ENCODE results near the gene LTO1. TPM values are rescaled to one million over a fixed set of nuclear protein-coding genes. Genes with fewer than 3 reads are reported as not detected.

The LTO1 gene
- total and polyA plus RNA-seq, 2 experiments from 2014 or later = 20.1 to 23.3 TPM

DNA sequence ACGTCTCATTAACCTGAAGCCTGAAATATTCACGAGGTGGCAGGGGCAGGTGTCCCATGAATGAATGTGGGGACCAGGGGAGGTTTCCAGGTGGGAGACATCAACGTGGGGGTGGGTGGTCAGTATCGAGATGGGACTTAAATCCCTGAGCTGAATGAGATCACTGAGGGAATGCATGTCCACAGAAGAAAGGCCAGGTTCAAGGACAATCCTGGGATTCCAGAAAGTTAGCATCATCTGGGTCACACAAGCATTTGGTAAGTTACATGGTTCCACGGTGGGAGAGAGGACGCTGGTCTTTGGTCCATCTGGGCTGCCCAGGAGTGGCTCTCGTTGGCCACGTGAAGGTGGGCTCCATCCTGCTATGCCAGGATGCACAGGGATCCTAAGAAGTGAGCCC, 56.9 kb downstream of the LTO1 start:
- Histone ChIP-seq H3K4me3 (no peak overlapping the region), H3K4me2 (no peak overlapping the region), H3K36me3 (ENCODE audit: insufficient read depth) (no peaks in the 10 kb centered on the region), H3K9me2 (ENCODE audit: insufficient read depth) (no peaks in the 10 kb centered on the region), H2AFZ (no peak overlapping the region), H4K20me1 (replicated peaks; ENCODE audit: insufficient read depth) (no peaks in the 10 kb centered on the region), H3F3A (replicated peaks; ENCODE audit: low read depth) (no peaks in the 10 kb centered on the region), H3K27me3 (ENCODE audit: insufficient read depth) (no peaks in the 10 kb centered on the region), H3K27ac (ENCODE audit: low read depth) (no peak overlapping the region), H3K79me2 (replicated peaks; ENCODE audit: insufficient read depth) (no peaks in the 10 kb centered on the region), H3K4me1 (ENCODE audit: insufficient read depth) (peaks cover 8% of the 10 kb centered on the region)
- DNase-seq (ENCODE audit: low spot score) (no peak), ATAC-seq (no peak)
- Mint-ChIP-seq H3K27ac (no peak overlapping the region), H3K27me3 (ENCODE audit: insufficient read depth, low read depth, poor library complexity) (peaks cover 4% of the 10 kb centered on the region), H3K4me3 (no peak overlapping the region), H3K36me3 (ENCODE audit: low read depth) (no peaks in the 10 kb centered on the region), H3K4me1 (peaks cover 19% of the 10 kb centered on the region), H3K9me3 (no peaks in the 10 kb centered on the region; the same call in 2 of the 3 replicates)
- no peak for TF ChIP-seq ZNF331 (CRISPR knock-in tag; IDR thresholded peaks at IDR 0.05; ENCODE audit: low read depth)
- TF ChIP-seq ZNF114 (CRISPR knock-in tag; IDR thresholded peaks at IDR 0.05) = no peak

DNA sequence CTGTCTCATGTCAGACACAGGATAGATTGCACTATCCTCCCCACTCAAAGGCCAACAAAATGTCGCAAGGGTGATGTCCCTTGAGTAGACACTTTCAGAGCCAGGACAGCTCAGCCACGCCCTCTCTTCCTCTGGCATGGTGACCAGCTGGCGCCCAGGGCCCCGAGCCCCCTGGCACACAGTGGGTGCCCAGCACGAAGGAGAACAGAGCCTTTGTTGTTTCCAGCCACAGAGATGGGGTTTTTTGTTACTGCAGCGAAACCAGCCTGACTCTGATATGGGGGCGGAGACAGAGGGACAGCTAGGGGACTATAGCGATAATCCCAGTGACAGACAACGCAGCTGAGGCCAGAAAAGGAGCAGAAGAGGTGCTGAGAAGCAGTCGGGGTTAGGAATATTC, 57.5 kb downstream of the LTO1 start:
- Histone ChIP-seq H3K27ac (ENCODE audit: low read depth) (no peak overlapping the region), H3K36me3 (ENCODE audit: insufficient read depth) (no peaks in the 10 kb centered on the region), H3K79me2 (replicated peaks; ENCODE audit: insufficient read depth) (no peaks in the 10 kb centered on the region), H4K20me1 (replicated peaks; ENCODE audit: insufficient read depth) (no peaks in the 10 kb centered on the region), H3F3A (replicated peaks; ENCODE audit: low read depth) (no peaks in the 10 kb centered on the region), H2AFZ (no peak overlapping the region), H3K4me1 (ENCODE audit: insufficient read depth) (peaks cover 8% of the 10 kb centered on the region), H3K4me3 (no peak overlapping the region), H3K4me2 (no peak overlapping the region), H3K27me3 (ENCODE audit: insufficient read depth) (no peaks in the 10 kb centered on the region), H3K9me2 (ENCODE audit: insufficient read depth) (no peaks in the 10 kb centered on the region)
- H3K4me1 Mint-ChIP-seq = peaks cover 19% of the 10 kb centered on the region
- peaks cover 4% of the 10 kb centered on the region for H3K27me3 Mint-ChIP-seq (ENCODE audit: insufficient read depth, low read depth, poor library complexity)
- no peaks in the 10 kb centered on the region; the same call in 2 of the 3 replicates for H3K9me3 Mint-ChIP-seq
- no peak for ATAC-seq
- H3K27ac Mint-ChIP-seq = no peak overlapping the region
- no peak overlapping the region for H3K4me3 Mint-ChIP-seq
- DNase-seq (ENCODE audit: low spot score) = no peak
- no peaks in the 10 kb centered on the region for H3K36me3 Mint-ChIP-seq (ENCODE audit: low read depth)
- TF ChIP-seq ZNF331 (CRISPR knock-in tag; IDR thresholded peaks at IDR 0.05; ENCODE audit: low read depth) = no peak
- no peak for TF ChIP-seq JUNB (IDR thresholded peaks at IDR 0.05; ENCODE audit: unreplicated experiment)
- TF ChIP-seq ZNF114 (CRISPR knock-in tag; IDR thresholded peaks at IDR 0.05) = no peak
- TF ChIP-seq, protein P1, sequence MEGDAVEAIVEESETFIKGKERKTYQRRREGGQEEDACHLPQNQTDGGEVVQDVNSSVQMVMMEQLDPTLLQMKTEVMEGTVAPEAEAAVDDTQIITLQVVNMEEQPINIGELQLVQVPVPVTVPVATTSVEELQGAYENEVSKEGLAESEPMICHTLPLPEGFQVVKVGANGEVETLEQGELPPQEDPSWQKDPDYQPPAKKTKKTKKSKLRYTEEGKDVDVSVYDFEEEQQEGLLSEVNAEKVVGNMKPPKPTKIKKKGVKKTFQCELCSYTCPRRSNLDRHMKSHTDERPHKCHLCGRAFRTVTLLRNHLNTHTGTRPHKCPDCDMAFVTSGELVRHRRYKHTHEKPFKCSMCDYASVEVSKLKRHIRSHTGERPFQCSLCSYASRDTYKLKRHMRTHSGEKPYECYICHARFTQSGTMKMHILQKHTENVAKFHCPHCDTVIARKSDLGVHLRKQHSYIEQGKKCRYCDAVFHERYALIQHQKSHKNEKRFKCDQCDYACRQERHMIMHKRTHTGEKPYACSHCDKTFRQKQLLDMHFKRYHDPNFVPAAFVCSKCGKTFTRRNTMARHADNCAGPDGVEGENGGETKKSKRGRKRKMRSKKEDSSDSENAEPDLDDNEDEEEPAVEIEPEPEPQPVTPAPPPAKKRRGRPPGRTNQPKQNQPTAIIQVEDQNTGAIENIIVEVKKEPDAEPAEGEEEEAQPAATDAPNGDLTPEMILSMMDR (conservative IDR thresholded peaks at IDR 0.05; ENCODE audit: low read depth in 2 of 2) = no peak
- no peak for TF ChIP-seq EZH2 (IDR thresholded peaks at IDR 0.05; ENCODE audit: low read depth, unreplicated experiment)
- TF ChIP-seq, protein P2, sequence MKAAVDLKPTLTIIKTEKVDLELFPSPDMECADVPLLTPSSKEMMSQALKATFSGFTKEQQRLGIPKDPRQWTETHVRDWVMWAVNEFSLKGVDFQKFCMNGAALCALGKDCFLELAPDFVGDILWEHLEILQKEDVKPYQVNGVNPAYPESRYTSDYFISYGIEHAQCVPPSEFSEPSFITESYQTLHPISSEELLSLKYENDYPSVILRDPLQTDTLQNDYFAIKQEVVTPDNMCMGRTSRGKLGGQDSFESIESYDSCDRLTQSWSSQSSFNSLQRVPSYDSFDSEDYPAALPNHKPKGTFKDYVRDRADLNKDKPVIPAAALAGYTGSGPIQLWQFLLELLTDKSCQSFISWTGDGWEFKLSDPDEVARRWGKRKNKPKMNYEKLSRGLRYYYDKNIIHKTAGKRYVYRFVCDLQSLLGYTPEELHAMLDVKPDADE (IDR thresholded peaks at IDR 0.05) = no peak
- no peak for TF ChIP-seq NANOG (IDR thresholded peaks at IDR 0.05; ENCODE audit: borderline replicate concordance)
- TF ChIP-seq CREB1 (CRISPR knock-in tag; IDR thresholded peaks at IDR 0.05; ENCODE audit: low read depth) = no peak
- TF ChIP-seq, protein P3, sequence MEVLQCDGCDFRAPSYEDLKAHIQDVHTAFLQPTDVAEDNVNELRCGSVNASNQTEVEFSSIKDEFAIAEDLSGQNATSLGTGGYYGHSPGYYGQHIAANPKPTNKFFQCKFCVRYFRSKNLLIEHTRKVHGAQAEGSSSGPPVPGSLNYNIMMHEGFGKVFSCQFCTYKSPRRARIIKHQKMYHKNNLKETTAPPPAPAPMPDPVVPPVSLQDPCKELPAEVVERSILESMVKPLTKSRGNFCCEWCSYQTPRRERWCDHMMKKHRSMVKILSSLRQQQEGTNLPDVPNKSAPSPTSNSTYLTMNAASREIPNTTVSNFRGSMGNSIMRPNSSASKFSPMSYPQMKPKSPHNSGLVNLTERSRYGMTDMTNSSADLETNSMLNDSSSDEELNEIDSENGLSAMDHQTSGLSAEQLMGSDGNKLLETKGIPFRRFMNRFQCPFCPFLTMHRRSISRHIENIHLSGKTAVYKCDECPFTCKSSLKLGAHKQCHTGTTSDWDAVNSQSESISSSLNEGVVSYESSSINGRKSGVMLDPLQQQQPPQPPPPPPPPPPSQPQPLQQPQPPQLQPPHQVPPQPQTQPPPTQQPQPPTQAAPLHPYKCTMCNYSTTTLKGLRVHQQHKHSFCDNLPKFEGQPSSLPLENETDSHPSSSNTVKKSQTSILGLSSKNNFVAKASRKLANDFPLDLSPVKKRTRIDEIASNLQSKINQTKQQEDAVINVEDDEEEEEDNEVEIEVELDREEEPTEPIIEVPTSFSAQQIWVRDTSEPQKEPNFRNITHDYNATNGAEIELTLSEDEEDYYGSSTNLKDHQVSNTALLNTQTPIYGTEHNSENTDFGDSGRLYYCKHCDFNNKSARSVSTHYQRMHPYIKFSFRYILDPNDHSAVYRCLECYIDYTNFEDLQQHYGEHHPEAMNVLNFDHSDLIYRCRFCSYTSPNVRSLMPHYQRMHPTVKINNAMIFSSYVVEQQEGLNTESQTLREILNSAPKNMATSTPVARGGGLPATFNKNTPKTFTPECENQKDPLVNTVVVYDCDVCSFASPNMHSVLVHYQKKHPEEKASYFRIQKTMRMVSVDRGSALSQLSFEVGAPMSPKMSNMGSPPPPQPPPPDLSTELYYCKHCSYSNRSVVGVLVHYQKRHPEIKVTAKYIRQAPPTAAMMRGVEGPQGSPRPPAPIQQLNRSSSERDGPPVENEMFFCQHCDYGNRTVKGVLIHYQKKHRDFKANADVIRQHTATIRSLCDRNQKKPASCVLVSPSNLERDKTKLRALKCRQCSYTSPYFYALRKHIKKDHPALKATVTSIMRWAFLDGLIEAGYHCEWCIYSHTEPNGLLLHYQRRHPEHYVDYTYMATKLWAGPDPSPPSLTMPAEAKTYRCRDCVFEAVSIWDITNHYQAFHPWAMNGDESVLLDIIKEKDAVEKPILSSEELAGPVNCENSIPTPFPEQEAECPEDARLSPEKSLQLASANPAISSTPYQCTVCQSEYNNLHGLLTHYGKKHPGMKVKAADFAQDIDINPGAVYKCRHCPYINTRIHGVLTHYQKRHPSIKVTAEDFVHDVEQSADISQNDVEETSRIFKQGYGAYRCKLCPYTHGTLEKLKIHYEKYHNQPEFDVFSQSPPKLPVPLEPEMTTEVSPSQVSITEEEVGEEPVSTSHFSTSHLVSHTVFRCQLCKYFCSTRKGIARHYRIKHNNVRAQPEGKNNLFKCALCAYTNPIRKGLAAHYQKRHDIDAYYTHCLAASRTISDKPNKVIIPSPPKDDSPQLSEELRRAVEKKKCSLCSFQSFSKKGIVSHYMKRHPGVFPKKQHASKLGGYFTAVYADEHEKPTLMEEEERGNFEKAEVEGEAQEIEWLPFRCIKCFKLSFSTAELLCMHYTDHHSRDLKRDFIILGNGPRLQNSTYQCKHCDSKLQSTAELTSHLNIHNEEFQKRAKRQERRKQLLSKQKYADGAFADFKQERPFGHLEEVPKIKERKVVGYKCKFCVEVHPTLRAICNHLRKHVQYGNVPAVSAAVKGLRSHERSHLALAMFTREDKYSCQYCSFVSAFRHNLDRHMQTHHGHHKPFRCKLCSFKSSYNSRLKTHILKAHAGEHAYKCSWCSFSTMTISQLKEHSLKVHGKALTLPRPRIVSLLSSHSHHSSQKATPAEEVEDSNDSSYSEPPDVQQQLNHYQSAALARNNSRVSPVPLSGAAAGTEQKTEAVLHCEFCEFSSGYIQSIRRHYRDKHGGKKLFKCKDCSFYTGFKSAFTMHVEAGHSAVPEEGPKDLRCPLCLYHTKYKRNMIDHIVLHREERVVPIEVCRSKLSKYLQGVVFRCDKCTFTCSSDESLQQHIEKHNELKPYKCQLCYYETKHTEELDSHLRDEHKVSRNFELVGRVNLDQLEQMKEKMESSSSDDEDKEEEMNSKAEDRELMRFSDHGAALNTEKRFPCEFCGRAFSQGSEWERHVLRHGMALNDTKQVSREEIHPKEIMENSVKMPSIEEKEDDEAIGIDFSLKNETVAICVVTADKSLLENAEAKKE (CRISPR knock-in tag; IDR thresholded peaks at IDR 0.05) = no peak
- no peak for TF ChIP-seq STAT1 (IDR thresholded peaks at IDR 0.05; ENCODE audit: unreplicated experiment)
- no peak for TF ChIP-seq EZH2phosphoT487 (IDR thresholded peaks at IDR 0.05; ENCODE audit: unreplicated experiment)
- TF ChIP-seq POLR2AphosphoS5 (IDR thresholded peaks at IDR 0.05; ENCODE audit: low read depth) = no peak

Data from GM23338 (cell line).